IMR-90 (cell line): ENCODE data around the gene UNC5A. TPM values are rescaled to one million over a fixed set of nuclear protein-coding genes. Genes with fewer than 3 reads are reported as not detected.

Experiments
- ATAC-seq: fragments of 200-7000 bp; cut with Tn5 transposase; 2 replicates; pipeline ENCODE4 v1.9.1; 2020; ENCODE audit warnings: low read depth, mild to moderate bottlenecking, moderate library complexity
- BruUV-seq: library from RNA; stranded (reverse); fragments of 400-500 nt; replicated peaks from 2 replicates; lab custom pipeline; 2021; lab: Mats Ljungman, UMichigan
- CTCF ChIA-PET: fragments of 300-600 bp; formaldehyde crosslinking; extraction: SDS; loops from one replicate; lab custom pipeline; 2021; ENCODE audit warnings: antibody characterized with exemption; lab: Yijun Ruan, JAX
- POLR2A ChIA-PET: fragments of 300-600 bp; sonication (Branson Sonifier 250); formaldehyde crosslinking; loops from one replicate; lab custom pipeline; 2022; ENCODE audit warnings: antibody characterized with exemption; ENCODE audit not compliant: unreplicated experiment; lab: Charles Lee
- DNase-seq: peaks from one replicate; pipeline ENCODE4 v3.0.0; 2013
- H2AFZ ChIP-seq: replicated peaks from 2 replicates; pipeline ENCODE3; 2013; ENCODE audit warnings: low read length, mild to moderate bottlenecking; ENCODE audit not compliant: poor library complexity
- H2AK5ac ChIP-seq: 2 replicates; pipeline ENCODE4 v1.6.1; 2013; ENCODE audit warnings: low read depth, low read length, inconsistent platforms
- H2AK9ac ChIP-seq: replicated peaks from 2 replicates; pipeline ENCODE3; 2013; ENCODE audit warnings: mild to moderate bottlenecking, low read depth, low read length, moderate library complexity; ENCODE audit not compliant: poor library complexity
- H2BK120ac ChIP-seq: 2 replicates; pipeline ENCODE4 v1.6.1; 2013; ENCODE audit warnings: low read depth, low read length, inconsistent platforms
- H2BK15ac ChIP-seq: 3 replicates; pipeline ENCODE4 v1.6.1; 2013; ENCODE audit warnings: low read depth, low read length, inconsistent platforms
- H2BK20ac ChIP-seq: 2 replicates; pipeline ENCODE4 v1.6.1; 2013; ENCODE audit warnings: low read depth, mild to moderate bottlenecking, inconsistent platforms, low read length, moderate library complexity
- H2BK5ac ChIP-seq: 2 replicates; pipeline ENCODE4 v1.6.1; 2013; ENCODE audit warnings: mild to moderate bottlenecking, low read depth, low read length, inconsistent platforms; ENCODE audit not compliant: poor library complexity, severe bottlenecking
- H3K14ac ChIP-seq: replicated peaks from 2 replicates; pipeline ENCODE4 v1.6.1; 2013; ENCODE audit warnings: low read depth, low read length, inconsistent platforms
- H3K18ac ChIP-seq: 2 replicates; pipeline ENCODE4 v1.6.1; 2013; ENCODE audit warnings: low read depth, low read length, control low read depth
- H3K23ac ChIP-seq: 2 replicates; pipeline ENCODE4 v1.6.1; 2013; ENCODE audit warnings: low read depth, low read length, inconsistent platforms
- H3K27ac ChIP-seq: 2 replicates; pipeline ENCODE4 v1.5.1; 2013; ENCODE audit warnings: mild to moderate bottlenecking, control low read depth, low read length; ENCODE audit not compliant: insufficient read depth
- H3K27me3 ChIP-seq: 2 replicates; pipeline ENCODE4 v1.6.1; 2013; ENCODE audit warnings: low read length; ENCODE audit not compliant: control insufficient read depth, insufficient read depth
- H3K36me3 ChIP-seq: 2 replicates; pipeline ENCODE4 v1.6.1; 2013; ENCODE audit warnings: low read length, mixed read lengths; ENCODE audit not compliant: control insufficient read depth, insufficient read depth
- H3K4ac ChIP-seq: 2 replicates; pipeline ENCODE4 v1.6.1; 2013; ENCODE audit warnings: low read depth, low read length, inconsistent platforms
- H3K4me1 ChIP-seq: 2 replicates; pipeline ENCODE4 v1.6.1; 2013; ENCODE audit warnings: low read length, mixed read lengths; ENCODE audit not compliant: control insufficient read depth, insufficient read depth
- H3K4me2 ChIP-seq: 2 replicates; pipeline ENCODE4 v1.6.1; 2013; ENCODE audit warnings: low read depth, mild to moderate bottlenecking, control low read depth, low read length, moderate library complexity
- H3K4me3 ChIP-seq: 2 replicates; pipeline ENCODE4 v1.5.1; 2013; ENCODE audit warnings: low read depth, mild to moderate bottlenecking, control low read depth, low read length, moderate library complexity; ENCODE audit not compliant: insufficient read depth
- H3K56ac ChIP-seq: 2 replicates; pipeline ENCODE4 v1.6.1; 2013; ENCODE audit warnings: low read length, inconsistent platforms; ENCODE audit not compliant: insufficient read depth; ENCODE audit errors: extremely low read depth
- H3K79me1 ChIP-seq, 2 experiments: 2 replicates each; pipeline ENCODE4 v1.6.1; 2013; ENCODE audit warnings: low read length in 2 of 2, inconsistent platforms in 1 of 2, low read depth in 1 of 2
- H3K9ac ChIP-seq: 2 replicates; pipeline ENCODE4 v1.6.1; 2013; ENCODE audit warnings: low read depth, low read length, control low read depth
- H3K9me1 ChIP-seq: 2 replicates; pipeline ENCODE4 v1.6.1; 2013; ENCODE audit warnings: low read length, inconsistent platforms; ENCODE audit not compliant: insufficient read depth
- H3K9me3 ChIP-seq: 2 replicates; pipeline ENCODE4 v1.6.1; 2013; ENCODE audit warnings: low read length; ENCODE audit not compliant: control insufficient read depth, insufficient read depth
- H4K20me1 ChIP-seq: 2 replicates; pipeline ENCODE4 v1.6.1; 2013; ENCODE audit warnings: low read length, inconsistent platforms; ENCODE audit not compliant: insufficient read depth
- H4K5ac ChIP-seq: 2 replicates; pipeline ENCODE4 v1.6.1; 2013; ENCODE audit warnings: mild to moderate bottlenecking, low read depth, low read length, control low read depth
- H4K8ac ChIP-seq, 2 experiments: 2 replicates each; pipeline ENCODE4 v1.6.1; 2013; ENCODE audit warnings: low read depth in 2 of 2, low read length in 2 of 2, control low read depth in 1 of 2, inconsistent platforms in 1 of 2
- H4K91ac ChIP-seq: 2 replicates; pipeline ENCODE4 v1.6.1; 2013; ENCODE audit warnings: low read depth, low read length, inconsistent platforms; ENCODE audit not compliant: insufficient read depth
- BHLHE40 ChIP-seq: fragments of 150-350 bp; IDR thresholded peaks from 2 replicates; pipeline ENCODE4 v1.6.1; 2016; ENCODE audit warnings: mild to moderate bottlenecking, low read depth, low read length
- CEBPB ChIP-seq: IDR thresholded peaks from 2 replicates; pipeline ENCODE4 v1.6.1; 2012; ENCODE audit warnings: low read depth, low read length, improper control_type of control experiment
- CHD1 ChIP-seq: IDR thresholded peaks from 2 replicates; pipeline ENCODE4 v1.6.1; 2012; ENCODE audit warnings: low read depth, low read length, improper control_type of control experiment
- FOS ChIP-seq: fragments of 150-350 bp; IDR thresholded peaks from 2 replicates; pipeline ENCODE4 v1.6.1; 2016; ENCODE audit warnings: low read depth, low read length
- MAFK ChIP-seq: IDR thresholded peaks from 2 replicates; pipeline ENCODE4 v1.6.1; 2012; ENCODE audit warnings: low read depth, low read length, improper control_type of control experiment
- MAZ ChIP-seq: IDR thresholded peaks from 2 replicates; pipeline ENCODE4 v1.6.1; 2012; ENCODE audit warnings: low read depth, mild to moderate bottlenecking, low read length, improper control_type of control experiment, moderate library complexity, borderline replicate concordance
- MXI1 ChIP-seq: IDR thresholded peaks from 2 replicates; pipeline ENCODE4 v1.6.1; 2012; ENCODE audit warnings: low read depth, mild to moderate bottlenecking, low read length, moderate library complexity, borderline replicate concordance
- NFE2L2 ChIP-seq: fragments of 150-350 bp; IDR thresholded peaks from 2 replicates; pipeline ENCODE4 v1.6.1; 2016; ENCODE audit warnings: low read depth, mild to moderate bottlenecking, low read length
- POLR2A ChIP-seq: IDR thresholded peaks from 2 replicates; pipeline ENCODE4 v1.6.1; 2012; ENCODE audit warnings: mild to moderate bottlenecking, low read depth, low read length
- RAD21 ChIP-seq: IDR thresholded peaks from 2 replicates; pipeline ENCODE4 v1.6.1; 2012; ENCODE audit warnings: low read length, improper control_type of control experiment
- RCOR1 ChIP-seq: IDR thresholded peaks from 2 replicates; pipeline ENCODE4 v1.6.1; 2012; ENCODE audit warnings: mild to moderate bottlenecking, low read length, improper control_type of control experiment; ENCODE audit not compliant: insufficient replicate concordance
- RFX5 ChIP-seq: IDR thresholded peaks from 2 replicates; pipeline ENCODE4 v1.8.0; 2012; ENCODE audit warnings: low read depth, mild to moderate bottlenecking, low read length, moderate library complexity
- SMC3 ChIP-seq: fragments of 150-350 bp; IDR thresholded peaks from 2 replicates; pipeline ENCODE4 v1.6.1; 2016; ENCODE audit warnings: low read depth, mild to moderate bottlenecking, antibody characterized with exemption, low read length, moderate library complexity
- WGBS, 2 experiments: methylation state at CpG; one replicate each; pipeline versions ENCODE4 v1.1.5 to v1.1.7; 2013; ENCODE audit warnings: missing lambda C conversion rate in 2 of 2; ENCODE audit not compliant: insufficient read length in 1 of 2; ENCODE audit errors: extremely low coverage in 2 of 2; 5-methylcytosine and 5-hydroxymethylcytosine counted together
- dilution Hi-C: fragments of 300-500 bp; cut with HindIII; formaldehyde crosslinking; loops from one replicate; pipeline ENCODE4 v1.14.3; 2018; ENCODE audit warnings: low sequenced_read_pairs; ENCODE audit not compliant: unreplicated experiment
- in situ Hi-C: fragments of 300-500 bp; cut with MboI; formaldehyde crosslinking; loops from 3 replicates; pipeline ENCODE4 v1.14.3; 2019; ENCODE audit warnings: low sequenced_read_pairs, inconsistent platforms, mixed read lengths
- intact Hi-C: fragments of 100-400 bp; cut with micrococcal nuclease; formaldehyde crosslinking; loops from 2 replicates; pipeline ENCODE4 v1.10.0; 2022
- polyA plus RNA-seq, 3 experiments: library from polyadenylated mRNA; depleted of rRNA; stranded (reverse); fragments of >200 nt; gene quantifications; 2 replicates each; pipeline ENCODE4 v1.2.3, GENCODE V29; 2012; ENCODE audit warnings: low replicate concordance in 1 of 3
- total RNA-seq: library from RNA; depleted of rRNA; stranded (reverse); fragments of >200 nt; gene quantifications from 2 replicates; pipeline ENCODE4 v1.2.3, GENCODE V29; 2012
- TF ChIP-seq, protein P1 (sequence below): fragments of 150-350 bp; IDR thresholded peaks from 2 replicates; pipeline ENCODE4 v1.6.1; 2016; ENCODE audit warnings: low read depth, mild to moderate bottlenecking, low read length, moderate library complexity, borderline replicate concordance
- TF ChIP-seq, protein P2 (sequence below): fragments of 150-350 bp; IDR thresholded peaks from 2 replicates; pipeline ENCODE4 v1.6.1; 2017; ENCODE audit warnings: mild to moderate bottlenecking, antibody characterized with exemption, low read length, low read depth
- TF ChIP-seq, protein P3 (sequence below): conservative IDR thresholded peaks from 2 replicates; pipeline ENCODE4 v1.5.1; 2012; ENCODE audit warnings: mild to moderate bottlenecking, low read depth, low read length, improper control_type of control experiment

UNC5A gene
- total and polyA plus RNA-seq, 2 of the 4 experiments (the other 2 are of a cell fraction) = not detected

DNA sequence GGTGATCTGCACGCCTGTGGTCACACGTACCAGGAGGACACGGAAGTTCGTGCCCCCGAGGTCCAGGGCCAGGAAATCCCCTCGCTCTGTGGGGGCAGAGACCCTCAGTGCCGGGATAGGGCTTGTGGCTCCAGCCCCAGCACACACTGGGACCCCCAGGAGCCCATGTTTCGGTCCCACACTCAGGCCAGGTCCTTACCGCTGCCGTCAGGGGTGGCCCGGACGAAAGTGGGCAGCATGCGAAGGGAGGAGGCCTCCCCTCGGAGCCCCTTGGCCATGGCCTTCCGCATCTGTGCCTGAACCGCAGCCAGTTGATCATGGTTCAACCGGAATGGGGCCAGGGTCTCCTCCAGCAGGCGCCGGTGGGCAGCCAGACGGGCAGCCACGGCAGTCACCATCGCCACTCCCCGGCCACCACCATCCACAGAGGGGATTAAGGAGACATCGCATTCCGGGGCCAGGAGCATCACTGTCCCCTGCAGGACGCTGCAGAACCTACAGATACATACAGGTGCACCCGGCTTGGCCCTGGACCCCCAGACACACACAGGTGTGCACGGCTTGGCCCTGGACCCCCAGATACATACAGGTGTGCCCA lies 77.0 kb downstream of the UNC5A start:
- dilution Hi-C loops = no loop called here
- Histone ChIP-seq H3K9me3 (no peaks in the 10 kb centered on the region), H2BK20ac (no peak overlapping the region), H3K18ac (no peak overlapping the region), H3K4me1 (no peaks in the 10 kb centered on the region), H3K27ac (no peak overlapping the region), H4K20me1 (no peaks in the 10 kb centered on the region), H3K4ac (no peak overlapping the region), H3K14ac (no peak overlapping the region), H3K79me1 (no peaks in the 10 kb centered on the region), H3K9me1 (no peaks in the 10 kb centered on the region), H2AK5ac (no peak overlapping the region), H3K56ac (no peak overlapping the region), H4K91ac (no peak overlapping the region), H4K8ac (no peak overlapping the region), H3K27me3 (peaks cover 52% of the 10 kb centered on the region), H3K9ac (no peak overlapping the region), H3K36me3 (no peaks in the 10 kb centered on the region), H2BK5ac (no peak overlapping the region), H2BK15ac (no peak overlapping the region), H2AK9ac (no peak overlapping the region), H3K23ac (no peak overlapping the region), H3K4me3 (no peak overlapping the region), H2BK120ac (no peak overlapping the region), H2AFZ (no peak overlapping the region), H3K4me2 (no peak overlapping the region), H4K5ac (no peak overlapping the region)
- WGBS, 2 experiments = 69% methylated on average over 10 of the region's 28 CpGs; no CpG with 5 or more reads in 1 of the 2 experiments
- no TSS peak for BruUV-seq
- no peak for TF ChIP-seq POLR2A
- TF ChIP-seq CEBPB = no peak
- no peak for TF ChIP-seq NFE2L2
- no peak for TF ChIP-seq RFX5
- no peak for TF ChIP-seq MAZ
- TF ChIP-seq MXI1 = no peak
- no peak for TF ChIP-seq SMC3
- TF ChIP-seq, protein P1, sequence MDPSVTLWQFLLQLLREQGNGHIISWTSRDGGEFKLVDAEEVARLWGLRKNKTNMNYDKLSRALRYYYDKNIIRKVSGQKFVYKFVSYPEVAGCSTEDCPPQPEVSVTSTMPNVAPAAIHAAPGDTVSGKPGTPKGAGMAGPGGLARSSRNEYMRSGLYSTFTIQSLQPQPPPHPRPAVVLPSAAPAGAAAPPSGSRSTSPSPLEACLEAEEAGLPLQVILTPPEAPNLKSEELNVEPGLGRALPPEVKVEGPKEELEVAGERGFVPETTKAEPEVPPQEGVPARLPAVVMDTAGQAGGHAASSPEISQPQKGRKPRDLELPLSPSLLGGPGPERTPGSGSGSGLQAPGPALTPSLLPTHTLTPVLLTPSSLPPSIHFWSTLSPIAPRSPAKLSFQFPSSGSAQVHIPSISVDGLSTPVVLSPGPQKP = no peak
- TF ChIP-seq FOS = no peak
- TF ChIP-seq RCOR1 = no peak
- TF ChIP-seq, protein P2, sequence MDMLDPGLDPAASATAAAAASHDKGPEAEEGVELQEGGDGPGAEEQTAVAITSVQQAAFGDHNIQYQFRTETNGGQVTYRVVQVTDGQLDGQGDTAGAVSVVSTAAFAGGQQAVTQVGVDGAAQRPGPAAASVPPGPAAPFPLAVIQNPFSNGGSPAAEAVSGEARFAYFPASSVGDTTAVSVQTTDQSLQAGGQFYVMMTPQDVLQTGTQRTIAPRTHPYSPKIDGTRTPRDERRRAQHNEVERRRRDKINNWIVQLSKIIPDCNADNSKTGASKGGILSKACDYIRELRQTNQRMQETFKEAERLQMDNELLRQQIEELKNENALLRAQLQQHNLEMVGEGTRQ = no peak
- no peak for TF ChIP-seq RAD21
- TF ChIP-seq, protein P3, sequence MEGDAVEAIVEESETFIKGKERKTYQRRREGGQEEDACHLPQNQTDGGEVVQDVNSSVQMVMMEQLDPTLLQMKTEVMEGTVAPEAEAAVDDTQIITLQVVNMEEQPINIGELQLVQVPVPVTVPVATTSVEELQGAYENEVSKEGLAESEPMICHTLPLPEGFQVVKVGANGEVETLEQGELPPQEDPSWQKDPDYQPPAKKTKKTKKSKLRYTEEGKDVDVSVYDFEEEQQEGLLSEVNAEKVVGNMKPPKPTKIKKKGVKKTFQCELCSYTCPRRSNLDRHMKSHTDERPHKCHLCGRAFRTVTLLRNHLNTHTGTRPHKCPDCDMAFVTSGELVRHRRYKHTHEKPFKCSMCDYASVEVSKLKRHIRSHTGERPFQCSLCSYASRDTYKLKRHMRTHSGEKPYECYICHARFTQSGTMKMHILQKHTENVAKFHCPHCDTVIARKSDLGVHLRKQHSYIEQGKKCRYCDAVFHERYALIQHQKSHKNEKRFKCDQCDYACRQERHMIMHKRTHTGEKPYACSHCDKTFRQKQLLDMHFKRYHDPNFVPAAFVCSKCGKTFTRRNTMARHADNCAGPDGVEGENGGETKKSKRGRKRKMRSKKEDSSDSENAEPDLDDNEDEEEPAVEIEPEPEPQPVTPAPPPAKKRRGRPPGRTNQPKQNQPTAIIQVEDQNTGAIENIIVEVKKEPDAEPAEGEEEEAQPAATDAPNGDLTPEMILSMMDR = no peak
- TF ChIP-seq CHD1 = no peak
- no peak for TF ChIP-seq MAFK
- no peak for TF ChIP-seq BHLHE40
- DNase-seq = no peak
- ChIA-PET POLR2A (no interaction called here), CTCF (no interaction called here)
- in situ Hi-C loops = no loop called here
- no peak for ATAC-seq
- intact Hi-C loops = no loop called here
